ENCODE data around the gene FAM53B. TPM values are rescaled to one million over a fixed set of nuclear protein-coding genes. Genes with fewer than 3 reads are reported as not detected.

Gene FAM53B
- total and polyA plus RNA-seq, 7 donors = 9.6 to 36.6 (median 34.2) TPM

DNA sequence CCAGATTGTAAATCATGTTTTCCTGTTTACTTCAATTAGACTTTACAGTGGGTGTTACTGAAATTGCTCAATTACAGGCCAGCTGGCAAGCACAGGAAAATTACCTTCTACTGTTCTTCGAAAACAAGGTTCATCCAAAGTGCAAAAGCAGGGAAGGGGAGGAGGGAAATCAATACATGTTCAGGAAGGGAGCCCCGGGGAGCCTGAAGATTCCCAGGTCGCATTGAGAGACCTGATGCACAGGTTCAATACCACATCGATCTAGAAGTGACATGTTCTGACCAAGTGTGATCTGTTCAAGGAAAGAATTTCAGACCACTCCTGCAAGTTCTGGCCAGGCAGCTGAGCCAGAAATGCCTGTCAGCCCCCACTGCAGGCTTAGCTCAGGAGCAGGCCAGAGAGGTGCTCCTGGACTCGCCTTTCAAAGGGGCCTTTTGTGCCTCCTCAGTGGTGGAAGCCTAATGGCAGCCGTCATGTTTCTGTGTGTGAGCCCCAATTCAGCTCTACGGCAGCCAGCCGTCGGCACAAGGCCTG lies 35.9 kb downstream of the FAM53B start:
- no peak for DNase-seq
- intact Hi-C loops (cut with DNase I) = no loop called here
- 45 to 67% methylated on average over 9 of the region's 9 CpGs for WGBS, 2 donors

DNA sequence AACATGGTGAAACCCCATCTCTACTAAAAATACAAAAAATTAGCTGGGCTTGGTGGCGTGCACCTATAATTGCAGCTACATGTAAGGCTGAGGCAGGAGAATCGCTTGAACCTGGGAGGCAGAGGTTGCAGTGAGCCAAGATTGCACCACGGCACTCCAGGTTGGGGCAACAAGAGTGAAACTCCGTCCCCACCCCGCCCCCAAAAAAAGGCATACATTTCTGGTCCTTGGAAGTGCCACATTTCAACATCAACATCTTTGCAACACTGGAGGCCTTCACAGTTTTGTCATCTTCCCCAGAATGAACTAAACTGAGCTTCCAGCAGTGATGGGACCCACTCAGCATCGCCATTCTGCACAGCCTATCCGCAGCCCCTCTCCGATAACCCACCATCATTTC lies 36.6 kb downstream of the FAM53B start:
- H3K4me1 ChIP-seq = peaks cover 0 to 85% (median 76%) of the 10 kb centered on the region in 4 donors
- 89 to 92% methylated on average over 8 of the region's 8 CpGs for WGBS, 2 donors
- H3K36me3 ChIP-seq = peaks cover 0 to 25% (median 2%) of the 10 kb centered on the region in 4 donors
- peak overlapping the region; percentile 55 to 76 (median 62) for H3K27ac ChIP-seq
- no peaks in the 10 kb centered on the region for H3K27me3 ChIP-seq
- no peak for TF ChIP-seq POLR2AphosphoS5 (IDR thresholded peaks at IDR 0.05)
- TF ChIP-seq, protein P1, sequence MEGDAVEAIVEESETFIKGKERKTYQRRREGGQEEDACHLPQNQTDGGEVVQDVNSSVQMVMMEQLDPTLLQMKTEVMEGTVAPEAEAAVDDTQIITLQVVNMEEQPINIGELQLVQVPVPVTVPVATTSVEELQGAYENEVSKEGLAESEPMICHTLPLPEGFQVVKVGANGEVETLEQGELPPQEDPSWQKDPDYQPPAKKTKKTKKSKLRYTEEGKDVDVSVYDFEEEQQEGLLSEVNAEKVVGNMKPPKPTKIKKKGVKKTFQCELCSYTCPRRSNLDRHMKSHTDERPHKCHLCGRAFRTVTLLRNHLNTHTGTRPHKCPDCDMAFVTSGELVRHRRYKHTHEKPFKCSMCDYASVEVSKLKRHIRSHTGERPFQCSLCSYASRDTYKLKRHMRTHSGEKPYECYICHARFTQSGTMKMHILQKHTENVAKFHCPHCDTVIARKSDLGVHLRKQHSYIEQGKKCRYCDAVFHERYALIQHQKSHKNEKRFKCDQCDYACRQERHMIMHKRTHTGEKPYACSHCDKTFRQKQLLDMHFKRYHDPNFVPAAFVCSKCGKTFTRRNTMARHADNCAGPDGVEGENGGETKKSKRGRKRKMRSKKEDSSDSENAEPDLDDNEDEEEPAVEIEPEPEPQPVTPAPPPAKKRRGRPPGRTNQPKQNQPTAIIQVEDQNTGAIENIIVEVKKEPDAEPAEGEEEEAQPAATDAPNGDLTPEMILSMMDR (IDR thresholded peaks at IDR 0.05) = no peak
- no peak for TF ChIP-seq EP300 (IDR thresholded peaks at IDR 0.05)
- no peak for TF ChIP-seq POLR2A (IDR thresholded peaks at IDR 0.05)
- intact Hi-C loops (cut with DNase I) = no loop called here
- no peak for DNase-seq
- no peak overlapping the region for H3K4me3 ChIP-seq
- no peaks in the 10 kb centered on the region for H3K9me3 ChIP-seq

More for the DNA sequence above, 35.9 kb downstream of the FAM53B start:
- no peak for TF ChIP-seq EP300 (IDR thresholded peaks at IDR 0.05)
- no peak for TF ChIP-seq POLR2A (IDR thresholded peaks at IDR 0.05)
- TF ChIP-seq, protein P1 (IDR thresholded peaks at IDR 0.05) = no peak
- no peak for TF ChIP-seq POLR2AphosphoS5 (IDR thresholded peaks at IDR 0.05)
- peaks cover 0 to 79% (median 69%) of the 10 kb centered on the region in 4 donors for H3K4me1 ChIP-seq
- H3K9me3 ChIP-seq = no peaks in the 10 kb centered on the region
- peak overlapping the region; percentile 55 to 76 (median 62) for H3K27ac ChIP-seq
- no peak overlapping the region for H3K4me3 ChIP-seq
- no peaks in the 10 kb centered on the region for H3K27me3 ChIP-seq
- H3K36me3 ChIP-seq = peaks cover 0 to 25% (median 2%) of the 10 kb centered on the region in 4 donors

DNA sequence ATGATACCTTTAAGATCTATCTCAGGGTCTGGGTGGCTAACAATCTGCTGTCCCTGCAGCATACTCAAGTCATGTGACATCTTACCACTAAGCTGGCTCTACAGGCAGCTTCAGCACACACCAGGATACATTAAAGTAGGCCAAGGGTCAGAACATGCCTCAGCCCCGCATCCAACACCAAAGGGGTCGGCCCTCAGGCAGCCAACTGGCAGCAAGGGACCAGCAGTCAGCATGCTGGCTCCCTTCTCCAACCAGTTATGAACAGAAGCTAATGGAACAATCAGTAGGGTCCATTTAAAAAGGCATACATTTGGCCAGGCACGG lies 37.1 kb downstream of the FAM53B start:
- Histone ChIP-seq H3K27ac (peak overlapping the region in 2 of 4 donors; percentile 58 to 76), H3K4me3 (no peak overlapping the region), H3K9me3 (no peaks in the 10 kb centered on the region), H3K27me3 (no peaks in the 10 kb centered on the region), H3K36me3 (peaks cover 0 to 25% (median 2%) of the 10 kb centered on the region in 4 donors), H3K4me1 (peaks cover 0 to 89% (median 81%) of the 10 kb centered on the region in 4 donors)
- TF ChIP-seq POLR2AphosphoS5 (IDR thresholded peaks at IDR 0.05) = no peak
- TF ChIP-seq EP300 (IDR thresholded peaks at IDR 0.05) = no peak
- TF ChIP-seq, protein P1 (IDR thresholded peaks at IDR 0.05) = no peak
- TF ChIP-seq POLR2A (IDR thresholded peaks at IDR 0.05) = no peak
- DNase-seq = no peak
- WGBS, 2 donors = 56 to 75% methylated on average over 3 of the region's 3 CpGs
- intact Hi-C loops (cut with DNase I) = no loop called here

DNA sequence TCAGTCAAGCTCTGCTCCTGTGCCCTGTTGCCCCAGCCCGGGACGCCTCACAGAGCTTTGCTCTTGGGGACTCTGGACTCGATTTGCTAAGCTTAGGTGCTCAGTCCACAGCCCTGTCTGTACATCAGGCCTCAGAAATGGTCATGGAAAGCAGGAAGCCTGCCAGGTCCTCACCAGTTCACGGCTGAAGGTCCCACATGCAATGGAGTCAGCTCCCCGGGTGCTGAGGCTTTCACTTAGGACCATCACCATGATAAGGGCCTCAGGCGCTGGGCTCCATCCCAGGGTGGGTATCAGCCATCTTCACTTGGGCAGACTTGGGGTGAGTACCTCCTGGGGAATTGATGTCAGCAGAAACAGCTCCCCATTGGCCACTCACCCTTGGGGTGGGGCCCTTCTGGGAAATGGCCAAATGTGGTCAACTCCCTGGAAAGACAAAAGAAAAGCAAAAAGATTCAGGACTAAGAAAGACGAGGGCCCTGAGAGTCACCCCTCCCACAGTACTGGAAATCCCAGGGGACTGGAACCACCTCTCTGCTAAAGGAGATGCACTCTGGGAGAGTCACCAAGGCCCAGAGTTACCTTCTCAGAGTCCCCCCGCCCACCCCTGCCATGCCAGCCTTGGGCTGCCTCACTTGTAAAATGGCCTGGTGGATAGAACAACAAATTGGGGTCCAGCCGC lies 37.6 kb downstream of the FAM53B start:
- Histone ChIP-seq H3K36me3 (peaks cover 0 to 25% (median 2%) of the 10 kb centered on the region in 4 donors), H3K4me3 (no peak overlapping the region), H3K27me3 (no peaks in the 10 kb centered on the region), H3K9me3 (no peaks in the 10 kb centered on the region), H3K4me1 (peaks cover 0 to 94% (median 86%) of the 10 kb centered on the region in 4 donors), H3K27ac (peak overlapping the region in 3 of 4 donors; percentile 24 to 76 (median 58))
- whole genome bisulfite sequencing, 2 donors = 87 to 88% methylated on average over 9 of the region's 9 CpGs
- intact Hi-C loops (cut with DNase I) = no loop called here
- TF ChIP-seq, protein P1 (IDR thresholded peaks at IDR 0.05) = no peak
- no peak for TF ChIP-seq POLR2A (IDR thresholded peaks at IDR 0.05)
- TF ChIP-seq EP300 (IDR thresholded peaks at IDR 0.05) = no peak
- TF ChIP-seq POLR2AphosphoS5 (IDR thresholded peaks at IDR 0.05) = no peak
- no peak for DNase-seq
